ENCODE results near the gene KCNJ6.

DNA sequence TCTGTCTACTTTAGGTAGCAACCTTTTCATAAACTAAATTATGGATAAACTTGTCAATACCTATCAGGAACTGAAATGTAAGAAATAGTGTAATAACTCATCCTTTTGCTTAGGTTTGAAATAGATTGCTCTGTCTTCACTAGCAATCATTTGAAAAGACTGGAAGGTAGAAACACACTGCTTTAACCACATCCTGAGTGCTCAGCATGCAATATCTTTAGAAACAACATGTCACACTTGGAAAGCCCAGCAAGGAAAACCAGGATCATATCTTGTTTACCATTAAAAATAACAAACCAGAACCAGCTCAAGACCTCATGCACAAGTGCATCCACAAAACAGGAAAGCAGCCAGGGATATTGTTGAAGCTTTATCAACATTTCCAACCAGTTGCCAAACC is 3.6 kb downstream of the KCNJ6 start:
- TF ChIP-seq ZNF565 (CRISPR knock-in tag; conservative IDR thresholded peaks at IDR 0.05; ENCODE audit: low read depth), result no peak
- no peak for TF ChIP-seq ESRRG (CRISPR knock-in tag; IDR thresholded peaks at IDR 0.05)
- TF ChIP-seq, protein P1, sequence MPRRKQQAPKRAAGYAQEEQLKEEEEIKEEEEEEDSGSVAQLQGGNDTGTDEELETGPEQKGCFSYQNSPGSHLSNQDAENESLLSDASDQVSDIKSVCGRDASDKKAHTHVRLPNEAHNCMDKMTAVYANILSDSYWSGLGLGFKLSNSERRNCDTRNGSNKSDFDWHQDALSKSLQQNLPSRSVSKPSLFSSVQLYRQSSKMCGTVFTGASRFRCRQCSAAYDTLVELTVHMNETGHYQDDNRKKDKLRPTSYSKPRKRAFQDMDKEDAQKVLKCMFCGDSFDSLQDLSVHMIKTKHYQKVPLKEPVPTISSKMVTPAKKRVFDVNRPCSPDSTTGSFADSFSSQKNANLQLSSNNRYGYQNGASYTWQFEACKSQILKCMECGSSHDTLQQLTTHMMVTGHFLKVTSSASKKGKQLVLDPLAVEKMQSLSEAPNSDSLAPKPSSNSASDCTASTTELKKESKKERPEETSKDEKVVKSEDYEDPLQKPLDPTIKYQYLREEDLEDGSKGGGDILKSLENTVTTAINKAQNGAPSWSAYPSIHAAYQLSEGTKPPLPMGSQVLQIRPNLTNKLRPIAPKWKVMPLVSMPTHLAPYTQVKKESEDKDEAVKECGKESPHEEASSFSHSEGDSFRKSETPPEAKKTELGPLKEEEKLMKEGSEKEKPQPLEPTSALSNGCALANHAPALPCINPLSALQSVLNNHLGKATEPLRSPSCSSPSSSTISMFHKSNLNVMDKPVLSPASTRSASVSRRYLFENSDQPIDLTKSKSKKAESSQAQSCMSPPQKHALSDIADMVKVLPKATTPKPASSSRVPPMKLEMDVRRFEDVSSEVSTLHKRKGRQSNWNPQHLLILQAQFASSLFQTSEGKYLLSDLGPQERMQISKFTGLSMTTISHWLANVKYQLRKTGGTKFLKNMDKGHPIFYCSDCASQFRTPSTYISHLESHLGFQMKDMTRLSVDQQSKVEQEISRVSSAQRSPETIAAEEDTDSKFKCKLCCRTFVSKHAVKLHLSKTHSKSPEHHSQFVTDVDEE (CRISPR knock-in tag; IDR thresholded peaks at IDR 0.05), result no peak
- TF ChIP-seq TCF4 (CRISPR knock-in tag; IDR thresholded peaks at IDR 0.05; ENCODE audit: borderline replicate concordance), result no peak
- TF ChIP-seq, protein P2, sequence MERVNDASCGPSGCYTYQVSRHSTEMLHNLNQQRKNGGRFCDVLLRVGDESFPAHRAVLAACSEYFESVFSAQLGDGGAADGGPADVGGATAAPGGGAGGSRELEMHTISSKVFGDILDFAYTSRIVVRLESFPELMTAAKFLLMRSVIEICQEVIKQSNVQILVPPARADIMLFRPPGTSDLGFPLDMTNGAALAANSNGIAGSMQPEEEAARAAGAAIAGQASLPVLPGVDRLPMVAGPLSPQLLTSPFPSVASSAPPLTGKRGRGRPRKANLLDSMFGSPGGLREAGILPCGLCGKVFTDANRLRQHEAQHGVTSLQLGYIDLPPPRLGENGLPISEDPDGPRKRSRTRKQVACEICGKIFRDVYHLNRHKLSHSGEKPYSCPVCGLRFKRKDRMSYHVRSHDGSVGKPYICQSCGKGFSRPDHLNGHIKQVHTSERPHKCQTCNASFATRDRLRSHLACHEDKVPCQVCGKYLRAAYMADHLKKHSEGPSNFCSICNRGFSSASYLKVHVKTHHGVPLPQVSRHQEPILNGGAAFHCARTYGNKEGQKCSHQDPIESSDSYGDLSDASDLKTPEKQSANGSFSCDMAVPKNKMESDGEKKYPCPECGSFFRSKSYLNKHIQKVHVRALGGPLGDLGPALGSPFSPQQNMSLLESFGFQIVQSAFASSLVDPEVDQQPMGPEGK (CRISPR knock-in tag; IDR thresholded peaks at IDR 0.05; ENCODE audit: borderline replicate concordance), result no peak
- TF ChIP-seq GLIS3 (CRISPR knock-in tag; IDR thresholded peaks at IDR 0.05), result no peak
- TF ChIP-seq RARB (CRISPR knock-in tag; IDR thresholded peaks at IDR 0.05), result no peak
- no peak for TF ChIP-seq ISL1 (CRISPR knock-in tag; IDR thresholded peaks at IDR 0.05)
- TF ChIP-seq, protein P3, sequence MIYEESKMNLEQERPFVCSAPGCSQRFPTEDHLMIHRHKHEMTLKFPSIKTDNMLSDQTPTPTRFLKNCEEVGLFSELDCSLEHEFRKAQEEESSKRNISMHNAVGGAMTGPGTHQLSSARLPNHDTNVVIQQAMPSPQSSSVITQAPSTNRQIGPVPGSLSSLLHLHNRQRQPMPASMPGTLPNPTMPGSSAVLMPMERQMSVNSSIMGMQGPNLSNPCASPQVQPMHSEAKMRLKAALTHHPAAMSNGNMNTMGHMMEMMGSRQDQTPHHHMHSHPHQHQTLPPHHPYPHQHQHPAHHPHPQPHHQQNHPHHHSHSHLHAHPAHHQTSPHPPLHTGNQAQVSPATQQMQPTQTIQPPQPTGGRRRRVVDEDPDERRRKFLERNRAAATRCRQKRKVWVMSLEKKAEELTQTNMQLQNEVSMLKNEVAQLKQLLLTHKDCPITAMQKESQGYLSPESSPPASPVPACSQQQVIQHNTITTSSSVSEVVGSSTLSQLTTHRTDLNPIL (CRISPR knock-in tag; IDR thresholded peaks at IDR 0.05; ENCODE audit: low read depth), result no peak
- no peak for TF ChIP-seq ZFP30 (CRISPR knock-in tag; IDR thresholded peaks at IDR 0.05)
- no peak for TF ChIP-seq SNAI2 (CRISPR knock-in tag; IDR thresholded peaks at IDR 0.05)
- no peak for TF ChIP-seq BACH2 (CRISPR knock-in tag; IDR thresholded peaks at IDR 0.05; ENCODE audit: borderline replicate concordance)
- no peak for TF ChIP-seq ZC3H10 (CRISPR knock-in tag; IDR thresholded peaks at IDR 0.05)
- no peak for TF ChIP-seq ZFP3 (CRISPR knock-in tag; IDR thresholded peaks at IDR 0.05)

All from SK-N-SH treated with all-trans-retinoic acid at 6 μM for 48 hours (cell line).